ENCODE measurements around the gene ARHGAP29. TPM values are rescaled to one million over a fixed set of nuclear protein-coding genes. Genes with fewer than 3 reads are reported as not detected.

Gene ARHGAP29
- total and polyA plus RNA-seq, 2 of the 8 experiments (the other 6 are each of a cell fraction or from before 2014, with no cell fraction given) = 0.57 to 3.2 TPM

DNA sequence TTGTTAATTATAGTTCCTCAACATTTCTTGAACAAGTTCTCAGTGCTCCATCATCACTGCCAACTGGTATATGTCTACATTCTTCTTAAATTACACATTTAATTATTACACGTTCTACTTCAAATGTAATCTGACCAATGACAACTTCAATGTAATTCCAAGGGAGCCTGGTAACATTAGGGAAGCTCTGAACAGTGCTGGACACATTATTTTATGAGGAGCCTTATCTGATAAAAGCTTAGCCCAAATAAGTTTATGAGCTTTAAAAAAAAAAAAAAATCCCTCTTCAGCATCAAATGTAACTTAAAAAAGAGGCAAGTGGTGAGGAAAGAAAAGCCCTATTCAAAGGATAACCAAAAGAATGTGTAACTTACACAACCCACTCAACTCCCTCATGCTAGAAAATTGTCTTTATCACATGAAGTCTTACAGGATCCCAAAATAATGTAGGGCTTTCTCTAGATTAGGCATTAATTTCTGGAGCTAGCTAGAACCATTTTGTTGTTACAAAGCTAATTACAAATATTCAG lies 81.2 kb downstream of the ARHGAP29 start:
- no peak overlapping the region for H2BK120ac ChIP-seq (replicated peaks; ENCODE audit: low read depth, low read length)
- peaks cover 0 to 3% (median 0%) of the 10 kb centered on the region in 4 experiments; a peak in 1 of 7 replicates for H3K4me1 ChIP-seq (replicated peaks in 1 of 4; ENCODE audit: control insufficient read depth in 3 of 4, insufficient read depth in 4 of 4, low read length in 3 of 4)
- no peak for DNase-seq (ENCODE audit: low read depth in 1 of 2, low spot score in 2 of 2)
- H3K4ac ChIP-seq (replicated peaks; ENCODE audit: insufficient read length, low read depth, low read length) = no peak overlapping the region
- no peak overlapping the region for H2BK20ac ChIP-seq (ENCODE audit: low read length)
- H3K23ac ChIP-seq (ENCODE audit: insufficient read length) = no peak overlapping the region
- H3K36me3 ChIP-seq (ENCODE audit: control insufficient read depth in 2 of 4, insufficient read depth in 4 of 4, low read length in 3 of 4) = no peaks in the 10 kb centered on the region
- no peak overlapping the region for H2BK5ac ChIP-seq (ENCODE audit: low read depth, low read length)
- H4K20me1 ChIP-seq (replicated peaks in 1 of 2; ENCODE audit: control insufficient read depth in 1 of 2, insufficient read depth in 2 of 2, low read length in 2 of 2) = no peaks in the 10 kb centered on the region
- no peak overlapping the region for H2AK5ac ChIP-seq (ENCODE audit: low read depth, low read length)
- H2AFZ ChIP-seq (ENCODE audit: low read length) = no peak overlapping the region
- no peaks in the 10 kb centered on the region for H3K27me3 ChIP-seq (replicated peaks in 1 of 4; ENCODE audit: control insufficient read depth in 3 of 4, extremely low read depth in 1 of 4, insufficient read depth in 3 of 4, low read length in 3 of 4)
- no peaks in the 10 kb centered on the region for H3K9me3 ChIP-seq (ENCODE audit: insufficient read depth in 2 of 2, low read depth in 1 of 2, low read length in 1 of 2)
- H3K9ac ChIP-seq (replicated peaks in 1 of 4; ENCODE audit: extremely low read depth in 1 of 4, low read depth in 3 of 4, low read length in 3 of 4) = no peak overlapping the region
- H3K18ac ChIP-seq (ENCODE audit: extremely low read depth, low read length) = no peak overlapping the region
- no peak overlapping the region for H4K8ac ChIP-seq (ENCODE audit: extremely low read depth, insufficient read depth, low read length)
- CTCF ChIA-PET (ENCODE audit: partially characterized antibody) = no interaction called here
- no peak overlapping the region for H2BK12ac ChIP-seq (ENCODE audit: low read depth, low read length)
- POLR2A ChIA-PET (ENCODE audit: partially characterized antibody) = no interaction called here
- no peak overlapping the region for H2BK15ac ChIP-seq (ENCODE audit: low read length)
- no peak overlapping the region for H4K91ac ChIP-seq (replicated peaks; ENCODE audit: insufficient read length, low read length)
- no peak overlapping the region for H3K56ac ChIP-seq (replicated peaks; ENCODE audit: insufficient read length, low read depth, low read length)
- FAIRE-seq = no peak
- no peak overlapping the region for H3K14ac ChIP-seq (ENCODE audit: insufficient read length)
- no peak overlapping the region for H3K4me2 ChIP-seq (ENCODE audit: insufficient read depth in 1 of 2, low read depth in 2 of 2, low read length in 2 of 2)
- no peak overlapping the region for H3K4me3 ChIP-seq (ENCODE audit: extremely low read depth in 1 of 4, insufficient read depth in 2 of 4, low read depth in 3 of 4, low read length in 4 of 4)
- H4K5ac ChIP-seq (ENCODE audit: insufficient read length, low read depth, low read length) = no peak overlapping the region
- 90 to 100% methylated on average over 1 of the region's 1 CpG for WGBS, 2 experiments (ENCODE audit: extremely low coverage in 1 of 2, insufficient coverage in 1 of 2, insufficient read length in 1 of 2, insufficient replicate concordance in 2 of 2, low coverage in 1 of 2, low lambda C conversion rate in 2 of 2, missing lambda C conversion rate in 1 of 2)
- no peaks in the 10 kb centered on the region for H3K79me2 ChIP-seq (ENCODE audit: control insufficient read depth in 1 of 2, insufficient read depth in 2 of 2, low read length in 2 of 2)
- H3K27ac ChIP-seq (ENCODE audit: low read depth, low read length) = no peak overlapping the region
- H3K79me1 ChIP-seq (ENCODE audit: low read depth, low read length) = no peaks in the 10 kb centered on the region
- H3K23me2 ChIP-seq (ENCODE audit: low read depth, low read length) = no peaks in the 10 kb centered on the region
- TF ChIP-seq RAD21 (IDR thresholded peaks at IDR 0.05 in 1 of 2, conservative IDR thresholded peaks at IDR 0.05 in 1 of 2; ENCODE audit: low read depth in 2 of 2, low read length in 2 of 2) = no peak
- TF ChIP-seq SP4 (IDR thresholded peaks at IDR 0.05; ENCODE audit: low read length) = no peak
- no peak for TF ChIP-seq SP1 (IDR thresholded peaks at IDR 0.05; ENCODE audit: low read depth, low read length)
- no peak for TF ChIP-seq PHF8 (conservative IDR thresholded peaks at IDR 0.05; ENCODE audit: low read depth, low read length)
- no peak for TF ChIP-seq KDM1A (IDR thresholded peaks at IDR 0.05; ENCODE audit: borderline replicate concordance, low read length)
- no peak for TF ChIP-seq TBP (IDR thresholded peaks at IDR 0.05; ENCODE audit: low read depth, low read length)
- TF ChIP-seq CEBPB (IDR thresholded peaks at IDR 0.05; ENCODE audit: low read depth, low read length) = no peak
- TF ChIP-seq ATF3 (IDR thresholded peaks at IDR 0.05; ENCODE audit: insufficient read depth, low read depth, low read length) = no peak
